Upper lobe of left lung (tissue), 4 donors: ENCODE measurements around the gene APIP.

ENCODE experiments used
- EP300 ChIP-seq, 4 donors: sonication (generic); formaldehyde crosslinking; IDR thresholded peaks; one replicate each; pipeline ENCODE4 v1.5.1; 2017; ENCODE audit warnings: antibody characterized with exemption in 4 of 4, control low read depth in 2 of 4
- POLR2A ChIP-seq, 4 donors: fragments of 450-650 bp; IDR thresholded peaks; one replicate each; pipeline ENCODE4 v1.5.1; 2016 to 2017; ENCODE audit warnings: antibody characterized with exemption in 4 of 4, mild to moderate bottlenecking in 2 of 4

DNA sequence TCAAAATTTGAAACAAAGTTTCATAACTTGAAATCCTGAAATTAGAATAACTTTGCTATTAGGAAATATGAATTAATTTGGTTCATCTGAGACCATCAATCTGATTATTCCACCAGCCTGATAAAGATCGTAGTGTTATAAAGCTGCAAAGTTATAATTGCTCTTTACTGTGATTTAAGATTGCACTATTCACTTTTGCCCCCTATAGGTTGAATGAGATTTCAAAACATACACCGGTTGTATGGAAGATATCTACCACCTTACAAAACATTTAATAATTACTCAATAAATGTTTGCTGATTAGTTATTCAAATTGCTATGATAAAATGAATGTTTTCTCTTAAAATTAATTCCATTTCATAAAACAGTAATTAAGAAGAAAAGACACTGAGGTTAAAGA, 26.1 kb downstream of the APIP start:
- TF ChIP-seq POLR2A (IDR thresholded peaks at IDR 0.05): no peak
- TF ChIP-seq EP300 (IDR thresholded peaks at IDR 0.05): no peak
